GM23338 (cell line): Measurements from ENCODE around the gene TRIP4. TPM values are rescaled to one million over a fixed set of nuclear protein-coding genes. Genes with fewer than 3 reads are reported as not detected.

ENCODE experiments used
- ATAC-seq: fragments of 200-7000 bp; cut with Tn5 transposase; 3 replicates; pipeline ENCODE4 v1.9.1; 2020
- DNase-seq: peaks from one replicate; pipeline ENCODE4 v3.0.0-alpha.2; 2015; ENCODE audit warnings: low spot score
- H2AFZ ChIP-seq: fragments of 200-600 bp; sonication (generic); 2 replicates; pipeline ENCODE4 v1.8.0; 2016; ENCODE audit warnings: antibody characterized with exemption, mild to moderate bottlenecking, moderate library complexity
- H3F3A ChIP-seq: fragments of 200-600 bp; sonication (generic); replicated peaks from 2 replicates; pipeline ENCODE4 v1.8.0; 2017; ENCODE audit warnings: antibody characterized with exemption, mixed run types, low read depth
- H3K27ac ChIP-seq: fragments of 200-600 bp; sonication (generic); 2 replicates; pipeline ENCODE4 v1.6.1; 2016; ENCODE audit warnings: low read depth
- H3K27me3 ChIP-seq: fragments of 200-600 bp; sonication (generic); 2 replicates; pipeline ENCODE4 v1.8.0; 2016; ENCODE audit warnings: mild to moderate bottlenecking, mixed run types, moderate library complexity; ENCODE audit not compliant: insufficient read depth
- H3K36me3 ChIP-seq: fragments of 200-600 bp; sonication (generic); 2 replicates; pipeline ENCODE4 v1.8.0; 2016; ENCODE audit warnings: mild to moderate bottlenecking; ENCODE audit not compliant: insufficient read depth
- H3K4me1 ChIP-seq: fragments of 200-600 bp; sonication (generic); 2 replicates; pipeline ENCODE4 v1.8.0; 2016; ENCODE audit warnings: mild to moderate bottlenecking, moderate library complexity; ENCODE audit not compliant: insufficient read depth
- H3K4me2 ChIP-seq: fragments of 200-600 bp; sonication (generic); 2 replicates; pipeline ENCODE4 v1.7.1; 2017; ENCODE audit warnings: mixed run types
- H3K4me3 ChIP-seq: fragments of 200-600 bp; sonication (generic); 2 replicates; pipeline ENCODE4 v1.6.1; 2016; ENCODE audit warnings: mixed run types
- H3K79me2 ChIP-seq: fragments of 200-600 bp; sonication (generic); replicated peaks from 2 replicates; pipeline ENCODE4 v1.8.0; 2017; ENCODE audit warnings: mild to moderate bottlenecking; ENCODE audit not compliant: insufficient read depth
- H3K9me2 ChIP-seq: fragments of 200-600 bp; sonication (generic); 2 replicates; pipeline ENCODE4 v1.8.0; 2017; ENCODE audit not compliant: insufficient read depth
- H4K20me1 ChIP-seq: fragments of 200-600 bp; sonication (generic); replicated peaks from 2 replicates; pipeline ENCODE4 v1.8.0; 2017; ENCODE audit warnings: mild to moderate bottlenecking; ENCODE audit not compliant: insufficient read depth
- H3K27ac Mint-ChIP-seq: 2 replicates; pipeline ENCODE4 v1.8.0; 2020; ENCODE audit warnings: inconsistent platforms, mild to moderate bottlenecking, moderate library complexity, mixed read lengths
- H3K27me3 Mint-ChIP-seq: 3 replicates; pipeline ENCODE4 v1.8.0; 2022; ENCODE audit warnings: low read depth, mild to moderate bottlenecking, moderate library complexity, mixed read lengths, inconsistent platforms; ENCODE audit not compliant: insufficient read depth, poor library complexity
- H3K36me3 Mint-ChIP-seq: 3 replicates; pipeline ENCODE4 v1.8.0; 2021; ENCODE audit warnings: low read depth, mild to moderate bottlenecking, inconsistent platforms, moderate library complexity, mixed read lengths
- H3K4me1 Mint-ChIP-seq: 3 replicates; pipeline ENCODE4 v1.8.0; 2020; ENCODE audit warnings: mild to moderate bottlenecking, inconsistent platforms, mixed read lengths
- H3K4me3 Mint-ChIP-seq: 3 replicates; pipeline ENCODE4 v1.8.0; 2021; ENCODE audit warnings: moderate library complexity, mild to moderate bottlenecking, inconsistent platforms, mixed read lengths
- H3K9me3 Mint-ChIP-seq: 3 replicates; pipeline ENCODE4 v1.8.0; 2020; ENCODE audit warnings: moderate library complexity, mild to moderate bottlenecking, inconsistent platforms, mixed read lengths
- CTCF ChIP-seq, 2 experiments: fragments of 200-600 bp in 1 of 2; sonication (generic) in 1 of 2; conservative IDR thresholded peaks; 2 replicates each; pipeline versions ENCODE4 v1.5.1 to v1.6.1; 2016 to 2017; ENCODE audit warnings: antibody characterized with exemption in 2 of 2, low read depth in 2 of 2, mild to moderate bottlenecking in 2 of 2, moderate library complexity in 1 of 2
- EZH2 ChIP-seq: fragments of 200-600 bp; sonication (generic); IDR thresholded peaks from one replicate; pipeline ENCODE4 v1.8.0; 2017; ENCODE audit warnings: antibody characterized with exemption, mild to moderate bottlenecking, low read depth; ENCODE audit not compliant: unreplicated experiment
- NANOG ChIP-seq: IDR thresholded peaks from 2 replicates; pipeline ENCODE4 v1.6.1; 2016; ENCODE audit warnings: antibody characterized with exemption, borderline replicate concordance
- POLR2AphosphoS5 ChIP-seq: IDR thresholded peaks from 2 replicates; pipeline ENCODE4 v1.6.1; 2016; ENCODE audit warnings: antibody characterized with exemption, low read depth
- STAT1 ChIP-seq: IDR thresholded peaks from one replicate; pipeline ENCODE4 v1.6.1; 2016; ENCODE audit warnings: antibody characterized with exemption; ENCODE audit not compliant: unreplicated experiment
- ZNF331 ChIP-seq: fragments of 250-450 bp; sonication (Bioruptor Pico); IDR thresholded peaks from 2 replicates; pipeline ENCODE4 v1.5.0; 2020; ENCODE audit warnings: low read depth, mild to moderate bottlenecking, moderate library complexity
- ZNF462 ChIP-seq: fragments of 250-450 bp; sonication (Bioruptor Pico); IDR thresholded peaks from 2 replicates; pipeline ENCODE4 v1.5.0; 2020; ENCODE audit warnings: mild to moderate bottlenecking, moderate library complexity
- polyA plus RNA-seq: library from polyadenylated mRNA; unstranded; fragments of >200 nt; fragmentation: Nextera tagmentation; extraction: Ambion mirVana; gene quantifications from 2 replicates; pipeline ENCODE4 v1.2.1, GENCODE V29; 2016
- total RNA-seq: library from RNA; depleted of rRNA; stranded (reverse); fragments of >200 nt; shearing (Covaris generic); gene quantifications from 2 replicates; pipeline ENCODE4 v1.2.3, GENCODE V29; 2014

The TRIP4 gene
- total and polyA plus RNA-seq, 2 experiments from 2014 or later, result 10.3 to 16.0 TPM

- H3K27ac Mint-ChIP-seq, result no peak overlapping the region
- H3K27ac ChIP-seq, result no peak overlapping the region
Measured at GRCh38 chr15:64443016-64443415, 55.4 kb downstream of the TRIP4 start.

GRCh38 chr15:64443747-64444621 is 56.3 kb downstream of the TRIP4 start:
- no peak overlapping the region for H3K4me3 ChIP-seq
- no peaks in the 10 kb centered on the region for H3K9me2 ChIP-seq
- H3K36me3 ChIP-seq, result no peaks in the 10 kb centered on the region
- Mint-ChIP-seq H3K4me1 (no peaks in the 10 kb centered on the region), H3K36me3 (peaks cover 5% of the 10 kb centered on the region; the same call in 2 of the 3 replicates), H3K27me3 (no peaks in the 10 kb centered on the region), H3K9me3 (no peaks in the 10 kb centered on the region), H3K4me3 (no peak overlapping the region), H3K27ac (no peak overlapping the region)
- no peak overlapping the region for H2AFZ ChIP-seq
- ATAC-seq, result no peak
- no peak overlapping the region for H3K4me2 ChIP-seq
- no peaks in the 10 kb centered on the region for H3K27me3 ChIP-seq
- H4K20me1 ChIP-seq, result no peaks in the 10 kb centered on the region; the same call in 1 of the 2 replicates
- H3K79me2 ChIP-seq, result no peaks in the 10 kb centered on the region
- DNase-seq, result no peak
- no peak overlapping the region for H3K27ac ChIP-seq
- no peaks in the 10 kb centered on the region for H3F3A ChIP-seq
- H3K4me1 ChIP-seq, result no peaks in the 10 kb centered on the region
- no peak for TF ChIP-seq CTCF (conservative IDR thresholded peaks at IDR 0.05; ENCODE audit: low read depth in 2 of 2)
- no peak for TF ChIP-seq STAT1
- no peak for TF ChIP-seq ZNF462 (CRISPR knock-in tag)
- TF ChIP-seq NANOG, result no peak
- no peak for TF ChIP-seq POLR2AphosphoS5
- no peak for TF ChIP-seq EZH2

More at GRCh38 chr15:64443016-64443415, 55.4 kb downstream of the TRIP4 start:
- Histone ChIP-seq H3K4me1 (no peaks in the 10 kb centered on the region), H3F3A (no peaks in the 10 kb centered on the region), H3K9me2 (no peaks in the 10 kb centered on the region), H2AFZ (no peak overlapping the region), H4K20me1 (peaks cover 3% of the 10 kb centered on the region; the same call in 1 of the 2 replicates), H3K4me3 (no peak overlapping the region), H3K27me3 (no peaks in the 10 kb centered on the region), H3K36me3 (no peaks in the 10 kb centered on the region), H3K79me2 (no peaks in the 10 kb centered on the region), H3K4me2 (no peak overlapping the region)
- ATAC-seq (no peak), DNase-seq (no peak)
- no peak for TF ChIP-seq CTCF (conservative IDR thresholded peaks at IDR 0.05; ENCODE audit: low read depth in 2 of 2)
- TF ChIP-seq POLR2AphosphoS5, result no peak
- no peak for TF ChIP-seq ZNF331 (CRISPR knock-in tag)
- no peak overlapping the region for H3K4me3 Mint-ChIP-seq
- H3K4me1 Mint-ChIP-seq, result no peaks in the 10 kb centered on the region
- H3K9me3 Mint-ChIP-seq, result no peaks in the 10 kb centered on the region
- no peaks in the 10 kb centered on the region for H3K27me3 Mint-ChIP-seq
- H3K36me3 Mint-ChIP-seq, result peaks cover 5% of the 10 kb centered on the region; the same call in 2 of the 3 replicates
